ENCODE measurements around the gene NMNAT3.

GRCh38 chr3:139537795-139538621 is 139.8 kb downstream of the NMNAT3 start:
- TF ChIP-seq POLR2A (IDR thresholded peaks at IDR 0.05) (no peak), POLR2AphosphoS5 (IDR thresholded peaks at IDR 0.05) (no peak)
